K562 (cell line): ENCODE results near the gene TXNRD2. TPM values are rescaled to one million over a fixed set of nuclear protein-coding genes. Genes with fewer than 3 reads are reported as not detected.

ENCODE experiments used
- CBX1 ChIP-seq: sonication (generic); IDR thresholded peaks from 2 replicates; pipeline ENCODE4 v1.6.1; 2016; ENCODE audit warnings: antibody characterized with exemption, low read depth, mild to moderate bottlenecking
- CHD1 ChIP-seq: fragments of 200-600 bp; sonication (generic); IDR thresholded peaks from one replicate; pipeline ENCODE4 v1.6.1; 2012; ENCODE audit warnings: mild to moderate bottlenecking, moderate library complexity, low read length, inconsistent platforms
- ESRRB ChIP-seq: fragments of 250-450 bp; sonication (Bioruptor Pico); IDR thresholded peaks from 2 replicates; pipeline ENCODE4 v1.5.0; 2020; ENCODE audit warnings: mild to moderate bottlenecking, moderate library complexity, borderline replicate concordance
- ETS2 ChIP-seq: IDR thresholded peaks from 2 replicates; pipeline ENCODE4 v1.6.1; 2016; ENCODE audit warnings: borderline replicate concordance, missing genetic modification characterization, mild to moderate bottlenecking, moderate library complexity, missing compliant biosample characterization; ENCODE audit not compliant: poor library complexity, severe bottlenecking
- FOS ChIP-seq: IDR thresholded peaks from 3 replicates; pipeline ENCODE4 v1.6.1; 2011; ENCODE audit not compliant: insufficient read length; ENCODE audit errors: extremely low read depth
- KLF13 ChIP-seq: fragments of 450-650 bp; IDR thresholded peaks from 2 replicates; pipeline ENCODE4 v1.6.1; 2016; ENCODE audit warnings: missing genetic modification characterization, low read depth, mild to moderate bottlenecking, missing compliant biosample characterization, moderate library complexity, borderline replicate concordance
- NFE2 ChIP-seq: IDR thresholded peaks from 2 replicates; pipeline ENCODE4 v1.6.1; 2014; ENCODE audit warnings: antibody characterized with exemption, low read depth
- PHTF2 ChIP-seq: fragments of 250-450 bp; sonication (Bioruptor Pico); IDR thresholded peaks from 2 replicates; pipeline ENCODE4 v1.5.0; 2021; ENCODE audit warnings: mild to moderate bottlenecking
- PML ChIP-seq: IDR thresholded peaks from 2 replicates; pipeline ENCODE4 v1.6.1; 2012; ENCODE audit warnings: low read length, inconsistent platforms
- POLR2AphosphoS2 ChIP-seq: IDR thresholded peaks from 2 replicates; pipeline ENCODE4 v1.6.1; 2012; ENCODE audit warnings: low read length, improper control_type of control experiment
- PRPF4 ChIP-seq: fragments of 200-400 bp; formaldehyde crosslinking; IDR thresholded peaks from one replicate; pipeline ENCODE4 v1.6.1; 2017; ENCODE audit warnings: low read length, low read depth, mild to moderate bottlenecking; ENCODE audit not compliant: insufficient read depth, poor library complexity, severe bottlenecking
- SLC30A9 ChIP-seq: fragments of 250-450 bp; sonication (Bioruptor Pico); IDR thresholded peaks from 2 replicates; pipeline ENCODE4 v1.8.0; 2022; ENCODE audit warnings: mild to moderate bottlenecking, moderate library complexity
- STAT5A ChIP-seq: IDR thresholded peaks from 2 replicates; pipeline ENCODE4 v1.6.1; 2012; ENCODE audit warnings: low read length, inconsistent platforms, borderline replicate concordance
- TCF7L2 ChIP-seq: fragments of 150-350 bp; IDR thresholded peaks from 2 replicates; pipeline ENCODE4 v1.6.1; 2016; ENCODE audit warnings: low read depth, mild to moderate bottlenecking, low read length, moderate library complexity
- ZBTB40 ChIP-seq, 2 experiments: fragments of 450-650 bp in 1 of 2; sonication (generic) in 1 of 2; formaldehyde crosslinking in 1 of 2; IDR thresholded peaks; 2 replicates each; pipeline versions ENCODE4 v1.7.1 to v1.9.0; 2016 to 2022; ENCODE audit warnings: inconsistent platforms in 1 of 2, mild to moderate bottlenecking in 1 of 2, missing genetic modification reagents in 1 of 2
- ZBTB7A ChIP-seq: IDR thresholded peaks from 2 replicates; pipeline ENCODE4 v1.6.1; 2011; ENCODE audit warnings: low read depth, mild to moderate bottlenecking, low read length, moderate library complexity, borderline replicate concordance; ENCODE audit not compliant: control insufficient read depth
- ZKSCAN1 ChIP-seq: fragments of 150-350 bp; IDR thresholded peaks from 2 replicates; pipeline ENCODE4 v1.6.1; 2016; ENCODE audit warnings: low read depth, low read length
- ZNF263 ChIP-seq: sonication (generic); formaldehyde crosslinking; IDR thresholded peaks from 2 replicates; pipeline ENCODE4 v1.8.0; 2022; ENCODE audit warnings: mild to moderate bottlenecking, missing genetic modification reagents, borderline replicate concordance
- ZNF589 ChIP-seq: fragments of 200-800 bp; sonication (Bioruptor generic); IDR thresholded peaks from 2 replicates; pipeline ENCODE4 v1.6.1; 2016; ENCODE audit warnings: low read depth, missing genetic modification characterization, missing compliant biosample characterization
- polyA plus RNA-seq, 8 experiments: library from polyadenylated mRNA; depleted of rRNA in 4 of 8; stranded (reverse) in 5 of 8; unstranded in 3 of 8; fragments of >200 nt; fragmentation: Nextera tagmentation in 2 of 8; fragmentation: Illumina TruSeq in 1 of 8; extraction: Ambion mirVana in 2 of 8; extraction: Trizol in 1 of 8; gene quantifications; 2 replicates each; pipeline versions ENCODE4 v1.2.1 to v1.2.3, GENCODE V29; 2011 to 2014; ENCODE audit warnings: inconsistent platforms in 1 of 8, missing spikeins in 1 of 8
- total RNA-seq, 7 experiments: library from RNA; depleted of rRNA in 6 of 7; stranded (reverse); fragments of >200 nt in 6 of 7; fragmentation: Illumina TruSeq in 2 of 7; extraction: Trizol in 2 of 7; gene quantifications; 2 replicates each; pipeline versions ENCODE4 v1.2.1 to v1.2.3, GENCODE V29; 2011 to 2021; ENCODE audit warnings: low replicate concordance in 1 of 7

Gene TXNRD2
- total and polyA plus RNA-seq, 9 of the 15 experiments (the other 6 are each of a cell fraction or from before 2014, with no cell fraction given), result 3.3 to 80.2 (median 49.4) TPM

- no peak for TF ChIP-seq POLR2AphosphoS2
- TF ChIP-seq FOS, result no peak
- TF ChIP-seq KLF13, result no peak
- TF ChIP-seq PHTF2 (CRISPR knock-in tag), result no peak
- no peak for TF ChIP-seq TCF7L2
- no peak for TF ChIP-seq ZKSCAN1
- TF ChIP-seq SLC30A9 (CRISPR knock-in tag), result no peak
- no peak for TF ChIP-seq ETS2 (tag)
- no peak; the same call in 1 of the 2 replicates for TF ChIP-seq ZBTB7A
- TF ChIP-seq ZBTB40 (IDR thresholded peaks at IDR 0.05), result no peak
- TF ChIP-seq ZBTB40 (CRISPR knock-in tag; IDR thresholded peaks at IDR 0.05), result peak; percentile 10; the same call in 1 of the 2 replicates
- no peak for TF ChIP-seq ZNF589
- TF ChIP-seq CBX1, result no peak
- no peak for TF ChIP-seq STAT5A
- TF ChIP-seq ESRRB (CRISPR knock-in tag), result no peak
- no peak for TF ChIP-seq PML
- no peak for TF ChIP-seq CHD1
- TF ChIP-seq PRPF4, result no peak
- 0 out of 2 replicates have a peak, but pooled peaks have one; percentile 3 for TF ChIP-seq NFE2
- TF ChIP-seq ZNF263 (CRISPR knock-in tag), result no peak
Observed at GRCh38 chr22:19987394-19988306, 46.0 kb upstream of the TXNRD2 start (continued).
